ENCODE measurements around the gene CDK5R1.

CDK5R1 gene

DNA sequence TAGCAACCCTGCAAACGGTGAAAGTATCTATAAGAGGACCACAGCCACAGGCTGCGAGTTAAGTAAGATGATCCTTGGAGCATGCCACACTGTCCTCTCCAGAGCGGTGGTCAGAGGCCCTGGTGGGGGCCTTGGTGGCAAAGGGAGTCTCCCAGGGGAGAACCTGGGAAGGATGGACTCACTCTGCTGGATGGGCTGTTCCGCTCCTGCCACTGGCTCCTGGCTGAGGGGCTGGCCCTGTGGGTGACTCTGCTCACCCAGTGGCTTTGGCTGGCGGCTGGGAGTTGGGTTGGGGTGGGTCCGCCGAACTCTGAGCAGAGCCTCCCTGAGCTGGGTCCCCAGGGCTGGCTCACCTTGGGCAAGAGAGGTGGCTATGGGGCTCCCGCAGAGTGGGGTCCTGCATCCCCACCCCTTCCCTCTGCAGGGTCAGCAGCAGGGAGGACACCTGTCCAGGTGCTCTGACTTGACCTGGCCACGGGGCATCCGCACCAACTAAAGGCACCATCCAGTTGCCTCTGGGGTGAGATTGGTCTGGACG lies 7.3 kb downstream of the CDK5R1 start:
- DNase-seq = no peak

DNA sequence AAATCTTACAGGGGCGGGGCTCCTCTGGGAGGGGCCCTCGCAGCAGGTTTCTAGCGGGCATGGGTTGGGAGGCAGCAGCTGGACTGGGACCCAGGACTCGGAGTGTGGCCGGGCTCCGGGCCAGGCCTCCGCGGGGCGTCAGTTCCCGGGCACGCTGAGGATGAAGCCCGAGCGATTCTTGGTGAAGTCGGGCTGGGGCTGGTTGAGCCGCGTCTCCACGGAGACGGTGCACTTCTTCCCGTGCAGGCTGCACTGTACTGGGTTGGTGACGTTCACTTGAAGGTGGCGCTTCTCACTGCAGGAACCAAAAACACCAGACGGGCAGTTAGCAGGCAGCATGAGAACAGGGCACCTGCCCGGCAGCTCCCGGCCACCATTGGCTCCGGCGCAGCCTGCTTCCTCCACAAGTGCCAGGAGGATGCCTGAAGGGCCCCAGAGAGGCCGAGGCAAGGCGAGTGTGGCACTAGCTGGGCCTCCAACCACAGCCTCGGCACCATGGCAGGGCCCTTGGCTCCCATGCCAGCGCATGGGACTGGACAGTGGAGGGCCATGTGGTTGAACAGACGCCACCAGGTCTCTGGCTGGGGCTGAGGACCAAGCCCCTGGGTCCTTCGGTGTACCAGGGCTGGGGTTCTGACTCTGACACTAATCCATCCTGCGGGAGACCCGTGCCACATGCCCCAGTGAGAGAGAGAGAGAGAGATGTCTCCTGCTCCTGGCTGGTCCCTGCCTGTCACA lies 8.0 kb downstream of the CDK5R1 start:
- DNase-seq = peak; percentile 54 to 84 (median 75)

DNA sequence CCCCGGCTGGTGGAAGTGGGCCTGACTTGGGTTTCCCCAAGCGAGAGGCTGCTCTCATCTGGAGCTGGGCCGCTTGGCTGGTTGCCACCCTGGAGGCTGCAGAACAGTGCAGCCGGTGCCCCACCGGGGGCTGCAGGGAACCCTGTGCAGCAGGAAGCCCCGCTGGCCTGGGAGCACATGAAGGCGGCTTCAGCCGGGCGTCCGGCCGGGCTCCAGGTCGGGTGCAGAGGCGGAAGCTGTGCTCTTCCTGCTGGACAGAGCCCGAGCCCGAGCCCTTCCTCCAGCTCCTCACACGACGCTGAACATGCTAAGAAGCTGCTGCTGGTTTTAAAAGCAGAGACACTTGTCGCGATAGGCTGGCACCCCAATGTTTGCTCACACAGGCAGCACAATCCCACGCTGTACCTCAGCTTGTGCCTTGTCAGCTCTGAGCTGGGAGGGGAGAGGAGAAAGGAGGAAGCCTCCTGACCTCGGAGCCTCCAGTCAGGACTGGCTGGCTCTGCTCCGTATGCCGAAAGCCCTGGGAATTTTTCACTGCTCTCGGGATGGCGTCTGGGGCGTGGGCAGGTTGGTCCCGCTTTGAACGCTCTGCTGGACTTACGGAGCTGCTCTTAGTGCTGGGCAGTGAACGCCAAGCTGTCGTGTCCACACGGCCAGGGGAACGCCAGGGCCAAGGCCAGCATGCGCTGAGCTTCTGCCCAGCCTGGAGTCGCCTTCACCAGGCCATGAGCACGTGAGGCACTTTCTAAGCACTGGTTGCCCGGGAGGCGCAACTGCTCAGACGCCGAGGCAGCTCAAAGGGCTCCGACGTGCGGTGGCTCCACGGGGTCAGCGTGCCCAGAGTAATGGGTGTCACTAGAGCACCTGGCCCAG lies 8.8 kb downstream of the CDK5R1 start:
- DNase-seq = peak in 1 of 3 experiments; percentile 37

DNA sequence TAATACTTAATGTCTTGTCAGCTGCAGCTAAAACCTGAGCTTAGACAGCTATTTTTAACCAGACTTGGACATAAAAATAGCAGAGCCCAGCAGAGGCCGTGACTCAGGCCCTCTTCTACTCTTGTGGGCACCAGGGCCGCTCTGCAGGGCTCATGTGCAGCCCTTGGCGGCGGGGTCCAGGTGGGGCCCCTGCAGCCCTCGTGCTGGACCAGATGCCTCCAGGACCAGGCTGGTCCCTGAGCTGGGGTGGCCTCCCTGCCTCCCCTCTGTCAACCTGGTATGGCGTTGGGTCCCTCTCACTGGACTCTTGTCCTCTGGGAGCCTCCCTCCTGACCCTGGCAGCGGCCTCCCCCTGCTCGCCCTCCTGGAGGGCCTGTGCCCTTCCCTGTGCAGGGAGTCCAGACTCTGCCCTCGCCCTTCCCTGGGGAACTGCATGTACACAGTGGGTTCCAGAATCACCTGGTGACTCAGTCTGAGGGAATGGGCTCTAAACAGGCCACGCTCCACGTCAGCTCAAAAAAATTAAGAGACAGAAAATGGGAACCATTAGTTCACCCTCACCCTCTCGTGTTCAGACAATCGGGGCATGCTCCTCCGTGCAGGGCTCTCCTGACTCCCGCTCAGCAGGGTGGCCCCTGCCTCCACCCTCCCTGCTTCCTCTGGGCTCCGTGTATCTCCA lies 9.7 kb downstream of the CDK5R1 start:
- DNase-seq = no peak

DNA sequence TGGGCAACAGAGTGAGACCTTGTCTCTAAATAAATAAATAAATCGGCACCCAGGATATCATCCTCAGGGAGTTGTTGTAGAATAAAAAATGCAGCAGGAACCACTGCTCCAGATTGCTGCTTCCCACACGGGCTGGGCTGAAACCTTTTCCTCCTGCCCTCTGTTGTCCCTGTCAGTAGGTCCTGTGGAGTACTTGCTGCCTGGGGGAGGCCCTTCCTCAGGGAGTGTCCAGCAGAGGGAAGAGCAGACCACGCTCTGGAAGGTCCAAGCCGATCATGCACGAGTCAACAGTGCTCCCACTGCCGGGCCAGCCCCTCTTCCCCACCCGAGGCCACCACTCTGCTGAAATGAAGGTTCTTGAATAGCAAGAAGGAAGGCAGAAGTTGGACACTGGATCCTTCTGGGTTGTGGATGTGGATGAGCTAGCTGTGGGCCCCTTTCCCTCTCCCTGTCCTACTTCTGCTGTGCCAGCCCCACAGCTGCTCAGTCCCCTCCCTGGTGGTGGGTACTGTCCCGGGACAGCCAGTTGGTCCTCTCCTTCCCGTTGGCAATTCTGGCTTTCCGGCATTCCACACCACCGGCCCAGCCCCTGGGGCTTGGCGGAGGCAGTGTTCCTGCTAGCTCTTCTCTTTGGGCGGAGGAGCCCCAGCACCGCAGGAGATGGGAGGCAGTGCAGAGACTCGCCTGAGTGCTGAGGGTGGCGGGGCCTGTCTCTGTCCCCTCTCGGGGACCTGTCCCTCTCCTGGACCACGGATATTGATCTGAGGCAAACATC lies 10.8 kb downstream of the CDK5R1 start:
- DNase-seq = peak in 1 of 3 experiments; percentile 23

DNA sequence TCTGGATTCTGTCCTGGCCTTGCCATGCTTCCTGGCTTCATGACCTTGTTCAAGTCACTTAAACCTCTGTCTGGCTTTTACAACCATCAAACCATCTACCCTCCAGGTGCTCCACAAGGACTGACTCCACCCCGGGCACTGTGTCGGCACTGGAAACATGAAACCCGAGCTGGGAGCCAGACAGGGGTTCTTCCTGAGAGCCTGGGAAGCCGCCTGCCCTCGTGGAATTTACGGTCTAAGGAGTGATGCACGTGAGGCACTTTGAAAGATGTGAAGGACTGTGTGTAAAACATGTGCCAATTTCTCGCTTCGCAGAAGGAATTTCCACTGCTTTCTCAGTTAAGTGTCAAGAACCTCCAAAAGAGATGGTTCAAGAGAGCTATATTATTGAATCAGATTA lies 11.6 kb downstream of the CDK5R1 start:
- peak; percentile 14 to 86 (median 59) for DNase-seq

DNA sequence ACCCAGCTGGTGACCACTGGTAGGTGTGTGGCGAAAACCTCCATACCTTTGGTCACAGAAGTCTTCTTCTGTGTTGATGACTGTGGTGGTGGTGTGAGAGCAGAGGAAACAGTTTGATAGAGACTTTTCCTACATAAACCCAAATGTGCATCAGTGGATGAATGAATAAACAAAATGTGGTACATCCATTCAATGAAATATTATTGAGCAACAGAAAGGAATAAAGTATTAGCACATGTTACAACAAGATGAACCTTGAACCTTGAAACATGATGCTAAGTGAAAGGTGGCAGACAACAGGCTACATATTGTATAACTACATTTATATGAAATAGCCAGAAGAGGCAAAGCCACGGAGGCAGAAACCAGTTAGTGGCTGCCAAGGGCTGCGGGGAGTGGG lies 15.2 kb downstream of the CDK5R1 start:
- no peak for DNase-seq

DNA sequence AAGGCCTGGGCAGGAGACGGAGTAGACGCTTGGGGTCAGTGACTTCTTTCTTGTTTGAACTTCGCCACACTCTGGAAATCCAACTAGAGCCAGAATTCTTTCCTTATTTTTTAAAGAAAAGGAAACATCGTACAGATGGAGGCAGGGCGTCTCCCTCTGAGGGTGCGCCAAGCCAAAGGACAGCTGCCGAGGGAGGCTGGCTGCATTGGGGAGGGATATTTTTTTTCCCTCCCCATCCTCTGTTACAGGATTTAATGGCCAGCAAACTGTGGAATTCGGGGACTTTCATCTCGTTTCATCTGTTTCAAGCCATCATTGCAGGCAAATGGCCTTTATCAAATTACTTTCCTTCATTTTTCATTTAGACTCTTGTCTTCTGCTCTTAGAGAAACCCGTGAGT lies 15.9 kb downstream of the CDK5R1 start:
- no peak for DNase-seq

DNA sequence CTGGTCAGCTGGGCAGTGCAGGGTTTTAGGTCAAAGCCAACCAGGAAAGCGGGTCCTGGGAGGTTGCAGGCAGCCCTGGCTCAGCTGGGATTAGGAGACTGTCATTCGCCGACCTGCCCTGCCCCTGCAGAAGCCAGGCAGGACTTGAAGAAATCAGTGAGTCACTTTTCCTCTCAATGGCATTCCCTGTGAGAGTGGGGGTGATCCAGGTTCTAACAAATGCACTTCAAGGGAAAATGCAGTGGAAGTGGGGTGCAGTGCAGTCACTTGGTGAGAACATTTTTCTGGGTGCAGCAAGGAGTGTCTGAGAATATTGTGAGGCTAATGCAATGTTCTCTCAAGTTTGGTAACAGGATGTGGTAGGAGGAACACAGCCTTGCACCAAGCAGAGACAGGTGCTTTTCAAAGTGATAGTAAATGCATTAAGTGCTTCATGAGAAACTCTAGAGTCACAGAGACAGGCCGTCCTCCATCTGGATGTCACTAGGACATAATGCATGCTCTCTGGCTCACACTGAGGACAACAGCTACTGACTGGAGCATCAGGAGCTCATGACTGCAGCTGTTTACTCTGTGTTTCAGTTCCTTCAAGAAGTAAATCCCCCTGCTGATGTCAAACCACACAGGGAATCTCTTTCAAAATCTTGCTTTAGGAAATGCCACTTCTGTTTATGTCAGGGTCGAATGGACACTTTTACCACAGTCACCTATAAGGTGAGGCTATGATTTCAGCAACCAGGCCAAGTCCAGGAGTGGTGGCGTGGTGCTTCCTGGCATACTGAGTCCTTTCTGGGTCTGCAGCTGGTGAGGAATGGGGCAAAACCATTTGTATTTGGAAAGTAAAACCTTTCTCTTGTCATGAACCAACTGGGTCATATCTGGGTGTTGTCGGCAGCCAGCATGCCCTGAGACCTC lies 16.7 kb downstream of the CDK5R1 start:
- no peak for DNase-seq

DNA sequence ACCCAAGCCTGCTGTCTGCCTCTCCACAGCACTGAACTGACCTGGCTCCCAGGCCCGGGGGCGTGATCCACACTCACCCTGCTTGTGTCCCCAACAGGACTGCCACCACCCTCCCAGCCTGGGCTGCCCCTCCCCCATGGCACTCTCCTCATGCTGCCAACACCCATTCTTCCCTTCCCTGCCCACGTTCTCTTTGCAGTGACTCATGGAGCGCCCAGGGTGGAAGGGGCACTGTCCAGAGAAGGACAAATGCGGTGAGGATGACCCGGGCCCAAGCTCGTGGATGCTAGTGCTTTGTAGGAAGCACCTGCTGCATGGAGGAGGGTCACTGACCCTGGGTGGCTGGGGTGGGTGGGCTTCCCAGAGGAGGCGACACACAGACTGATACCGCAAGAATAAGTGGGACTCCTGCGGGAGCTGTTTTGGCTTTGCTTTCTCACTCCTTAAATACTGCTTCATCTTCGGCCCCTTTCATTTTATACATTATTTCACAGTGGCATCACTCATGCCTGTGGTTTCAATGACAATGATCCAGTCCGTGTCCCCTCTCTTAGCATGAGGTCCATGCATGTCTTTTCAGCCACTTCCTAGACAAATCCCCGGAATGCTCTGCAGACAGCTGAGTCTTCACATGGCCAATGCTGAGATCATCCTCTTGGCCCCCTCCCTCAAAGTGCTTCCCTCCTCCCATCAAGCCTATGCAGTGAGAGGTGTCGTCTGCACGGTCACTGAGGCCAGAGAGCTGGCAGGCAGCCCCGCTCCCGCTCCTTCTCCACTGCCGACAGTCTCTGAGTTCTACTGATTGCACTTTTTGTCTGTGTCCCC lies 17.6 kb downstream of the CDK5R1 start:
- DNase-seq = no peak

DNA sequence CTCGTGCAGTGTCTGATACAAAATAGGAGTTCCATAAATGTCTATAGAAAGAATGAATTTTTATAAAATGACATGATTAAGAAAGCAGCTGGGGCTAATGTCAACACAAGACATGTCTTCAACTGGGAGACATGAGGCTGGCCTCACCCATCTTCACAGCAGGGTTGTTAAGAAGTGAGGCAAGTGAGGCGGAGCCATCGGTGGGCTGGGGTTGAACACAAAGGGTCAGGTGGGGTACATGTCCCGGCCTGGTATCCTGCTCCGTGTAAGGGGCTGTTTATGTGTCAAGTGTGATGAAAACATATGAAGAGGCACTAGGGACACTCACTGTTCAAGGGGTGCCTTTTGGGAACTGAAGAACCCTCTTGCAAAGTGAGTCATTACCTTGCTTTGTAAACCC lies 22.1 kb downstream of the CDK5R1 start:
- no peak for DNase-seq

DNA sequence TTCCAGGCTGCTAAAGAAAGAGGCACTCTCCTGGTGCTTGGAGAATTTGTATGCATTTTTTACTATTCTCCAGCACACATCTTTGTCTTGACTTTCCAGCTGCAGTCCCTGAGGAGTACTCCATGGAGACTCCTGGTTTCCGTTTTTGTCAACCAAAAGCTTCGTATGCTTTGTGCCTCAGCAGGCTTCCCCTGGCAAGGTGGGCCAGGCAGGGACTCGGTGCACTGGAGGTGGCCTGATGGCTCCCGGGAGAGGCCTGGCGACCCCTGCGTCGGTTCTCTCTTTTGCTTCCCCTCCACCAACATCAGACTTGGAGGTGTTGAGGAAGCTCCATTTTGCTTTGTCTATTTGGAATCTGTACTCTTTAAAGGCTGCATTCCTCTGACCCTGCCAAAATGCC lies 23.7 kb downstream of the CDK5R1 start:
- DNase-seq = no peak

DNA sequence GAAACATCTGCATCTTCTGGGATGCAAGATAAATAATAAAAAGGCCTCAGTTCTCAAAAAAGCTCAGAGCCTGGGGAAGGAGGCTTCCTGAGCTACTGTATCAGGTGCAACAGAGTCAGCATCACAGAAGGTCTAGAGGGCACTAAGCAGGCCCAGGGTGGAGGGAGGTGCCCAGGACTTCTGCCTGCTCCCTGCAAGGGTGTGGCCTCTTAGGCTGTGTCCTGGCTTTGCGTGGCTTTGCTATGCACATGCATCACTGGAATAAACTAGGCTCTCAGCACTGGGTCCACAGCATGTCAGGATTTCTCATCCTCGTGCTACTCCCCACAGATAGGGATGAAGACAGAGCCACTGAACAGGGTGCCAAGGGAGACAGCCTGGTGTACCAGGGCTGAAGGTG lies 25.5 kb downstream of the CDK5R1 start:
- DNase-seq = no peak

DNA sequence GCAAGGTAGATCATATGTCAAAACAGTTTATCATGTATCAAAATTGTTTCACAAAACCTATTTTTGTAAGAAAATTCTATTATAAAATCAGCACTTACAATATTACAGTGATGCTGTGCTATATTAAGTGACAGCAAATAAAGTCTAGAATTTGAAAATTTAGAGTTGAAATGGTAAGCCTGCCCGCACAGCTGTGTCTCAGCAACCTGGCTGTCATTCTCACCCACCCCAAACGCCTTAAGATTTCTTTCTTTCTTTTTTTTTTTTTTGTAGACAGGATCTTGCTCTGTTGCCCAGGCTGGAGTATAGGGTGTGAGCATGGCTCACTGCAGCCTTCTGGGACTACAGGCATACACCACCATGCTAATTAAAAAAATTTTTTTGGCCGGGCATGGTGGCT lies 26.8 kb downstream of the CDK5R1 start:
- DNase-seq = no peak

DNA sequence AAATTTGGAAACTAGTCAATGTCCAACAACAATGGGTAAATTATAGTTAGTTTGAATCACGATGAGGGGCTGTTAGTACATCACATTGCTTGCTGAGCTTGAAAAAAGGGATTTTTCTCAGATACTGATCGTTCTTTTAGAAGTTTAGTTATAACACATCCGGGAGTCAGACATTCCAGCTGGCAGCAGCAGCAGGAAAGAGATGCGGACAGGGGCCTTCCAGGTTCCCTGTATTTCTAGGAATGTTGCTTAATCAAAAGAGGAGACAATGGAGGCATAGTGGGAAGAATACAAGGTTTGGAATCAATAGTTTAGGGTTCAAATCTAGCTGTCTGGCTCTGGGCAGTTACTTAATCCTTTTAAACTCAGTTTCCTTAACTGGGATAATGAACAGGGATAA lies 27.8 kb downstream of the CDK5R1 start:
- DNase-seq = no peak

DNA sequence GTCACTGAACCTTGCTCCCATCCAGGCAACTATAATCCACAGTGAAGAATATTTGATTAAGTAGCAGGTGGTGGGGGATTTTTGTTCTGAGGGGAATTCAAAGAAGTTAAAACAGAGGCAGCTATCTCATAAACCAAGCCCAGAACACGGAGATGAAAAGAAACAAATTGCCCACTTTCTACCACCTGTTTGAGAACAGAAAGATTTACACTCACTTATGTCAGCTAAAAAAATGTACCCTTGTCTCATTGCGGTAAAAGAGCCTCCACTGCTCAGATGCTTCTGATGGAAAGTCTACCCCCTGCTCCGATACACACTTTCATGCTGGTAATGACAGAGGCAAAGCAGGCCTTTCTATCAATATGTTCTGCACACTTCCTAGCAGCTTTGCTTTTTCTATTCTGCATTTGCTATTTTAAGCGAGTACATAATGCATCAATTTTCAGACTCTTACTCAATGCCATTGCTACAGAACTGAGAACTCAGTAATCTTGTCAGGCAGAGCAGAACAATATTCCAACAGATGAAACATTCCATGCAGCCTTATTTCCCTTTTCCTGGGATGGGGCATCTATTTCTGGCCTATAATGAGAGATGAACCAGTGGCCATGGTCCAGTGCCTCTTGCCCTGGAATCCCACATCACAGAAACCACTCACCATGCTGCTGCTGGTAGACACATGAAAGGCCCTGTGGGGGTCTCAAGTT lies 29.0 kb downstream of the CDK5R1 start:
- no peak for DNase-seq

DNA sequence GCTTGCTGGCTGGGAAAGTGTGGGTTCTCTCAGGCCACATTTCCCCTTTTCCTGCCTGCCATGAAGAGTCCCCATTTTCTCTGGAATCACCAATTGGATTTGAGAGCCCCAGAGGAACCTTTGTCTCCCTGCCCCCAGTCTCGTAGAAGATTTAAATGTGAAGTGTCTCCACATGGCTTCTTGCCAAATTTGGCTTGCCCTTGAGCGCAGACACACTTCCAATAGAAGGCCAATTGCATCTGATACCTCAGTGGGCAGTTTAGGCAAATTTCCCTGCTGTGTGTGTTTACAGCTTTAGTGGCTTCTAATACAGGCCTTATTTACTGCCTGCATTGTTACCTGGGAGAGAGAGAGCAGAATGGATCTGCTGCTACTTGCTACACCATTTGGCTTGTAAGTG lies 29.7 kb downstream of the CDK5R1 start:
- DNase-seq = peak; percentile 78 to 97 (median 83)

DNA sequence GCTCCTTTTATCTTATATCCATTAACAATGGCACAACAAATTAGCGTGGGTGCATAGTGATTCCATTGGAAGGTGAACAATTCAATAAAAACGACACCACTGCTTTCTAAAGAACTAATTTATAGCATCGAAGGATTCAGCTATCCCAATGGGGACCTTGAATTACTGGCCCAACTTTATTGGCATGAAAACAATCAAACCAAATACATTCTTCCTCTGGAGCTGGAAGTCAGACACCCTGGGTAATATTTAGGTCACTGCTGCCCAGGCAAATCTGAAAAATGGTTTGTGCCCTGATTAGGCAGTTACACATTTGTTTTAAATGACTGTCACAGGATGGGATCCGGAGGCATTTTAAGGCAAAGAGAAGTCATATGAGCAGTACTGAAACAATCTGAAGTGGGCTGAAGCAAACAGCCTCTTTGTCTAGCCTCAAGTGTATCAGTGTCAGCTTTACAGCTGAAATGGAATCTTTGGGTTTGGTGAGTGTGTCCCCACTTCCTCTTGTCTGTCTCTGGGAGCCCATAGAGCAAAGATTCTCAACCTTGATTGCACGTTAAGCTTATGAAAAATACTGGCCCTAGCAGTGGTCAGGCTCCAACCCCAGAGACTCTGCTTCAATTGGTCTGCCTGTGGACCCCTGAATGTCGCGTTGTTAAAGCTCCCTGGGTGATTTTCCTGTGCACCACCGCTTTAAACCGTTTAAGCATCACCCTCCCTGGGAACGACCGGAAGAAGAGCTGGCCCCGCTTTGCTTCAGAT lies 30.3 kb downstream of the CDK5R1 start:
- DNase-seq = peak in 2 of 3 experiments; percentile 41 to 65

DNA sequence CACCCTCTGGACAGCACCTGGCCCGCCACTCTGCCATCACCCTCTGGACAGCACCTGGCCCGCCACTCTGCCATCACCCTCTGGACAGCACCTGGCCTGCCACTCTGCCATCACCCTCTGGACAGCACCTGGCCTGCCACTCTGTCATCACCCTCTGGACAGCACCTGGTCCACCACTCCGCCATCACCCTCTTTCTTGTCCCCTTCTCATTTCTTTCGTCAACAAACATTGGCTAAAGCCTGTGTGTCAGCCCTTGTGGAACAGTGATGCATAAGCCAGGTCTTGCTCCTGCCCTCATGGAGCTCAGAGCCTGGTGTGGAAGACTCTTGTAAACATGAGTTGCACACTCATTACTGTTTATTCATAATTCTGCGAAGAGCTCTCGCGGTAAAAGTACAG lies 31.2 kb downstream of the CDK5R1 start:
- peak in 1 of 3 experiments; percentile 38 for DNase-seq
